Gastrocnemius medialis (tissue), 4 donors: Measurements from ENCODE around the gene RNF144A.

ENCODE experiments used
- POLR2A ChIP-seq, 2 donors: fragments of 450-650 bp; IDR thresholded peaks; one replicate each; pipeline ENCODE4 v1.6.1; 2017; ENCODE audit warnings: antibody characterized with exemption in 2 of 2, mild to moderate bottlenecking in 2 of 2, moderate library complexity in 2 of 2
- TF ChIP-seq, protein P1 (sequence below), 5 experiments: fragments of 450-650 bp in 3 of 5; fragments of 200-600 bp in 2 of 5; sonication (generic) in 2 of 5; IDR thresholded peaks in 4 of 5; conservative IDR thresholded peaks in 1 of 5; 1 replicate in 4 of 5; 2 replicates in 1 of 5; pipeline ENCODE4 v1.5.1; 2016 to 2019; ENCODE audit warnings: antibody characterized with exemption in 5 of 5, mild to moderate bottlenecking in 3 of 5, moderate library complexity in 3 of 5

- TF ChIP-seq, protein P1, sequence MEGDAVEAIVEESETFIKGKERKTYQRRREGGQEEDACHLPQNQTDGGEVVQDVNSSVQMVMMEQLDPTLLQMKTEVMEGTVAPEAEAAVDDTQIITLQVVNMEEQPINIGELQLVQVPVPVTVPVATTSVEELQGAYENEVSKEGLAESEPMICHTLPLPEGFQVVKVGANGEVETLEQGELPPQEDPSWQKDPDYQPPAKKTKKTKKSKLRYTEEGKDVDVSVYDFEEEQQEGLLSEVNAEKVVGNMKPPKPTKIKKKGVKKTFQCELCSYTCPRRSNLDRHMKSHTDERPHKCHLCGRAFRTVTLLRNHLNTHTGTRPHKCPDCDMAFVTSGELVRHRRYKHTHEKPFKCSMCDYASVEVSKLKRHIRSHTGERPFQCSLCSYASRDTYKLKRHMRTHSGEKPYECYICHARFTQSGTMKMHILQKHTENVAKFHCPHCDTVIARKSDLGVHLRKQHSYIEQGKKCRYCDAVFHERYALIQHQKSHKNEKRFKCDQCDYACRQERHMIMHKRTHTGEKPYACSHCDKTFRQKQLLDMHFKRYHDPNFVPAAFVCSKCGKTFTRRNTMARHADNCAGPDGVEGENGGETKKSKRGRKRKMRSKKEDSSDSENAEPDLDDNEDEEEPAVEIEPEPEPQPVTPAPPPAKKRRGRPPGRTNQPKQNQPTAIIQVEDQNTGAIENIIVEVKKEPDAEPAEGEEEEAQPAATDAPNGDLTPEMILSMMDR (IDR thresholded peaks at IDR 0.05 in 4 of 5, conservative IDR thresholded peaks at IDR 0.05 in 1 of 5): no peak
- no peak for TF ChIP-seq POLR2A (IDR thresholded peaks at IDR 0.05)
These were observed 101.1 kb downstream of the RNF144A start for GRCh38 chr2:7018282-7018701.
